Measurements from ENCODE around the gene MBD3L2B.
"Not testable (repeated sequence)": the region's sequence is repeated elsewhere in the genome, so short reads cannot be mapped to it uniquely, and the experiment has no call there.

Gene MBD3L2B

DNA sequence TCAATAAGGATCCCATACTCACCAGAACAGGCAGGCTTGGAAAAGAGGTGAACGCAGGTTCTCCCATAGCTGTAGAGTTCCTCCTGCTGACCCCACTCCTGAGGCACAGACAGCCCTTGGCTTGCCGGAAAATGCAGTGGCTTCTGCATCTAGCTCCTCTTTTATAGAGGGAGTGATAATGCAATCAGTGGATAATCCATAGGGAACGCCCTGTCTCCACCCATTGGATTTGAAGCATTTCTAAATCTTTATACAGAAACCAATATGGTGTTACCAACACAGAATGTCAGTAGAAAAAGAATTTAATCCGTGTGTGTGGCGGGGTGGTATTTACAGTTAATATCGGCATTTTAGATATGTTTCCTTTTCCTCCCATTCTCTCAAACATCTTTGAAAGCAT is at the start of gene MBD3L2B:
MBD3L2B (minus strand) TSS at position 101 of the 400 bp plus-strand sequence; CDS start at position 67, 34 bp downstream.
- in situ Hi-C loops (cut with MboI; ENCODE audit: low pct_unique_long_range_greater_than_20kb, low sequenced_read_pairs, unreplicated experiment) = not testable (repeated sequence)

DNA sequence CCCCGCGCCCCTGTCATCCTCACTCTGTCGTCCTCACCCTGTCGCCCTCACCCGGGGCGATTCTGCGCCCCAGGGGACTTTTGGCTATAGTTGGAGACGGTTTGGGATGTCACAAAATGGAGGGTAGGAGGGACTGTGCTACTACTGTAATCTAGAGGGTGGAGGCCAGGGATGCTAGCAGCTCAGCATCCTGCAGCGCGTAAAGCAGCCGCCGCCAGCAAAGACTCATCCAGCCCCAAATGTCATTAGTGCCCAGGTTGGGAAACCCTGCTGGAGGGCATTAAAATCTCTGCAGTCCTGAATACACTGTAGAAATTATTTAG is 48.6 kb upstream of the MBD3L2B start:
- no peak for DNase-seq (ENCODE audit: low spot score)
- TF ChIP-seq, protein P1, sequence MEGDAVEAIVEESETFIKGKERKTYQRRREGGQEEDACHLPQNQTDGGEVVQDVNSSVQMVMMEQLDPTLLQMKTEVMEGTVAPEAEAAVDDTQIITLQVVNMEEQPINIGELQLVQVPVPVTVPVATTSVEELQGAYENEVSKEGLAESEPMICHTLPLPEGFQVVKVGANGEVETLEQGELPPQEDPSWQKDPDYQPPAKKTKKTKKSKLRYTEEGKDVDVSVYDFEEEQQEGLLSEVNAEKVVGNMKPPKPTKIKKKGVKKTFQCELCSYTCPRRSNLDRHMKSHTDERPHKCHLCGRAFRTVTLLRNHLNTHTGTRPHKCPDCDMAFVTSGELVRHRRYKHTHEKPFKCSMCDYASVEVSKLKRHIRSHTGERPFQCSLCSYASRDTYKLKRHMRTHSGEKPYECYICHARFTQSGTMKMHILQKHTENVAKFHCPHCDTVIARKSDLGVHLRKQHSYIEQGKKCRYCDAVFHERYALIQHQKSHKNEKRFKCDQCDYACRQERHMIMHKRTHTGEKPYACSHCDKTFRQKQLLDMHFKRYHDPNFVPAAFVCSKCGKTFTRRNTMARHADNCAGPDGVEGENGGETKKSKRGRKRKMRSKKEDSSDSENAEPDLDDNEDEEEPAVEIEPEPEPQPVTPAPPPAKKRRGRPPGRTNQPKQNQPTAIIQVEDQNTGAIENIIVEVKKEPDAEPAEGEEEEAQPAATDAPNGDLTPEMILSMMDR (IDR thresholded peaks at IDR 0.05; ENCODE audit: extremely low read depth, insufficient read depth, missing control alignments) = no peak
- in situ Hi-C loops (cut with MboI; ENCODE audit: low pct_unique_long_range_greater_than_20kb, low sequenced_read_pairs, unreplicated experiment) = no loop called here

More for the DNA sequence above, at the start of gene MBD3L2B:
- DNase-seq (ENCODE audit: low spot score) = not testable (repeated sequence)

DNA sequence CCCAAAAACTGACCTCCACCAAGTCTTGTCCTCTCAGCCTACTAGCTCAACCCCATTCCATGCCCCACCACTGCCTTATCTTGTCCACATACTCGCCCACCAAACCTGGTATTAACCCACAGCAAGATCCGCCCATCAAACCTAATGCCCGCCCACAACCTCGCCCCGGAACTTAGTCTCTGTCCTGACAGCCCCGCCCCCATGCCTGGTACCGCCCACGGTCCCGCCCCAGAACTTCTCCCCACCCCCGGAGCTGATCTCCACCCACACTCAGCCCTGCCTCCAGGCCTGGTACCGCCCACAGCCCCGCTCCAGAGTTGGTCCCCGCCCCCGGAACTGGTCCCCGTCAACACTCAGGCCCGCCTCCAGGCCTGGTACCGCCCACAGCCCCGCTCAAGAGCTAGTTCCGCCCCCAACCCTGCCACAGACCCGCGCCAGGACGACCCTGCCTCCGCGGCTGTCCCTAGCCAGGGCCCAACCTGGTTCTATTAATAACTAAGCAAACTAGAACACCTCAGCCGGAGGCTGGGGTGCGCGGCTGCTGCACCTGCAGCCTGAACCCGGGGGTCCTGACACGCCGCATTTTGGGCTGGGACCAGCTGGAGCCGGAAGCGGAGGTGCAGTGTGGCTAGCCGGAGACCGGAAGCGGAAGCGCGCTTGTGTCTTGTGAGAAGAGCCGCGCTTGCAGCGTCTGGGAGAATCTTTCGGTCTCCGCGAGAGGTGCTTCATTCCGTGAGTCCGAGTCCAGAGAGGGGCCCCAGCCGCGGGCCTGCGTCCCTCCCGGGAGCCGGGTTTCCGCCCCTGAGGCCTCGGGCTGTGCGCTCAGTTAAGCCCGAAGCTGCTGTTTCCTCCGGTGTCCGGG is 48.0 kb upstream of the MBD3L2B start, which contains the start of gene ZNF557:
ZNF557 (plus strand) TSS at position 662 of the 862 bp plus-strand sequence. CDS start 5,372 bp downstream, outside the sequence.
- in situ Hi-C loops (cut with MboI; ENCODE audit: low pct_unique_long_range_greater_than_20kb, low sequenced_read_pairs, unreplicated experiment) = no loop called here
- peak; percentile 98 for DNase-seq (ENCODE audit: low spot score)
- TF ChIP-seq, protein P1 (IDR thresholded peaks at IDR 0.05; ENCODE audit: extremely low read depth, insufficient read depth, missing control alignments) = no peak

DNA sequence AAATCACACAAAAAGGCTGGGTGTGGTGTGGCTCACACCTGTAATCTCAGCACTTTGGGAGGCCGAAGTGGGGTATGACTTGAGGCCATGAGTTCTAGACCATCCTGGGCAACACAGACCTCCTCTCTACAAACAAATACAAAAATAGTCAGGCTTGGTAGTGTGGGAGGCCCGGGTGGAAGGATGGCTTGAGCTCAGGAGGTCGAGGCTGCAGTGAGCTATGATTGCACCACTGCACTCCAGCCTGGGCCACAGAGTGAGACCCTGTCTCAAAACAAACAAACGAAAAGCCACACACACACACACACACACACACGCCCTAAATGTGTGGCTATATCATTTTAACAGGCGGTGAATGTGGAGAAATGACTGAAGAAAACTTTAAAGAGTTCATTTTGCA is 47.4 kb upstream of the MBD3L2B start:
- in situ Hi-C loops (cut with MboI; ENCODE audit: low pct_unique_long_range_greater_than_20kb, low sequenced_read_pairs, unreplicated experiment) = no loop called here
- no peak for DNase-seq (ENCODE audit: low spot score)
- TF ChIP-seq, protein P1 (IDR thresholded peaks at IDR 0.05; ENCODE audit: extremely low read depth, insufficient read depth, missing control alignments) = no peak

DNA sequence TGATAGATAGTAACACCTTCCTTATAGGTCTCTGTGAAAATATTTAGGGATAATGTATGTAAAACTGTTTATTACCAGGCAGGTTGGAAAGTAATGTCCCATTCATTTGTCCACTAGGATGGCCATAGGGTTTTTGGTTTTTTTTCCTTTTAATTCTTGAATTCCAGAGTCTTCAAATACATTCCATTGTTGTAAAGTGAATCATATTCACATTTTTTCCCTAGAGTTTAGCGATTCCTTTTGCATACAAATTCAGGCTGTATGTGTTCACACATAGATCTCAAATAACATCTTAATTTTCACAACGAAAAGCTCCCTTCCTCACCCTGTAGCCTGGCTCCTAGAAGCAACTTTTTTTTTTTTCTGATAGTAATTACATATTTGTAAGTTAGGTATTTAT is 46.5 kb upstream of the MBD3L2B start:
- in situ Hi-C loops (cut with MboI; ENCODE audit: low pct_unique_long_range_greater_than_20kb, low sequenced_read_pairs, unreplicated experiment) = no loop called here
- TF ChIP-seq, protein P1 (IDR thresholded peaks at IDR 0.05; ENCODE audit: extremely low read depth, insufficient read depth, missing control alignments) = no peak
- DNase-seq (ENCODE audit: low spot score) = no peak

DNA sequence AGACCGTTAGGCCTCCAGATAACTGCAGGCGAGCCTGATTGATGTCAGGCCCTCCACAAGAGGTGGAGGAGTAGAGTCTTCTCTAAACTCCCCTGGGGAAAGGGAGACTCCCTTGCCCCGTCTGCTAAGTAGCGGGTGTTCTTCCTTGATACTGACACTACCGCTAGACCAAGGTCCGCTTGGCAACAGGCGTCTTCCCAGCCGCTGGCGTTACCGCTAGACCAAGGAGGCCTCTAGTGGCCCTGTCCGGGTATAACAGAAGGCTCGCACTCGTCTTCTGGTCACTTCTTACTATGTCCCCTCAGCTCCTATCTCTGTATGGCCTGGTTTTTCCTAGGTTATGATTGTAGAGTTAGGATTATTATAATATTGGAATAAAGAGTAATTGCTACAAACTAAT is 45.9 kb upstream of the MBD3L2B start:
- TF ChIP-seq, protein P1 (IDR thresholded peaks at IDR 0.05; ENCODE audit: extremely low read depth, insufficient read depth, missing control alignments) = peak; percentile 15
- in situ Hi-C loops (cut with MboI; ENCODE audit: low pct_unique_long_range_greater_than_20kb, low sequenced_read_pairs, unreplicated experiment); DNase-seq (ENCODE audit: low spot score): not testable (repeated sequence)

DNA sequence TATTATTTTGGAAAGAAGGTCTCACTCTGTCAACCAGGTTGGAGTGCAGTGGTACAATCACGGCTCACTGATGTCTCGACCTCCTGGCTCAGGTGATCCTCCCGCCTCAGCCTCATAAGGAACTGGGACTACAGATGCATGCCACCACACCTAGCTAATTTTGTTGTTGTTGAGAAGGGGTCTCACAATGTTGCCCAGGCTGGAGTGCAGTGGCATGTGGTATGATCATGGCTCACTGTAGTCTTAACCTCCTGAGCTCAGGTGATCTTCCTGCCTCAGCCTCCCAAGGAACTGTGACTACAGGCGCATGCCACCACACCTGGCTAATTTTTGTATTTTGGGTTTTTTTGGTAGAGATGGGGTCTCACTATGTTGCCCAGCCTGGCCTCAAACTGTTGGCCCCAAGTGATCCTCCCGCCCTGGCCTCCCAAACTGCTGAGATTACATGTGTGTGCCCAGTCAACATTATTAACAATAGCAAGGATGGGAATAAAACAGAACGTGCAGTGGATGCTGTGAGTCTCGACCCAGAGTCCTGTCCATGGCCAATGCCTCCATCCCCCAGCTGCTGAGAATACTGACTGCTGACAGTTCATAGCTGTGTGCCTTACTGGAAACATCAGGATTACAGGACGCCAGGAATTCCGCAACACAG is 42.7 kb upstream of the MBD3L2B start:
- TF ChIP-seq, protein P1 (IDR thresholded peaks at IDR 0.05; ENCODE audit: extremely low read depth, insufficient read depth, missing control alignments) = no peak
- in situ Hi-C loops (cut with MboI; ENCODE audit: low pct_unique_long_range_greater_than_20kb, low sequenced_read_pairs, unreplicated experiment) = no loop called here
- DNase-seq (ENCODE audit: low spot score) = no peak
